SK-N-SH (cell line): Measurements from ENCODE around the gene BUB3. TPM values are rescaled to one million over a fixed set of nuclear protein-coding genes. Genes with fewer than 3 reads are reported as not detected.

Source experiments
- CTCF ChIA-PET: fragments of 300-600, 350-600 bp; formaldehyde crosslinking; extraction: SDS; loops from one replicate; lab custom pipeline; 2021; lab: Yijun Ruan, JAX
- POLR2A ChIA-PET: fragments of 350-600 bp; sonication (Branson Sonifier 250); formaldehyde crosslinking; extraction: SDS; loops from one replicate; lab custom pipeline; 2020; ENCODE audit warnings: antibody characterized with exemption, inconsistent platforms; lab: Yijun Ruan, JAX
- DNase-seq: peaks from one replicate; pipeline ENCODE4 v3.0.0; 2012
- H2AFZ ChIP-seq: fragments of 200-600 bp; sonication (generic); 2 replicates; pipeline ENCODE4 v1.8.1; 2016; ENCODE audit warnings: antibody characterized with exemption, mild to moderate bottlenecking, low read depth
- H3F3A ChIP-seq: fragments of 200-600 bp; sonication (generic); replicated peaks from 2 replicates; pipeline ENCODE3; 2016; ENCODE audit warnings: antibody characterized with exemption, mild to moderate bottlenecking; ENCODE audit not compliant: insufficient read depth
- H3K27ac ChIP-seq, 2 experiments: fragments of 200-500 bp in 1 of 2; fragments of 200-600 bp in 1 of 2; sonication (Bioruptor generic) in 1 of 2; sonication (generic), shearing (Covaris generic) in 1 of 2; 2 replicates each; pipeline versions ENCODE4 v1.5.1 to v1.6.1; 2014 to 2016; ENCODE audit warnings: low read depth in 2 of 2, inconsistent platforms in 1 of 2, low read length in 1 of 2, mild to moderate bottlenecking in 1 of 2, mixed read lengths in 1 of 2
- H3K27me3 ChIP-seq: fragments of 200-600 bp; sonication (generic), shearing (Covaris generic); 2 replicates; pipeline ENCODE4 v1.6.1; 2016; ENCODE audit warnings: mixed run types; ENCODE audit not compliant: insufficient read depth
- H3K36me3 ChIP-seq, 2 experiments: fragments of 200-500 bp in 1 of 2; fragments of 200-600 bp in 1 of 2; sonication (Bioruptor generic) in 1 of 2; sonication (generic) in 1 of 2; replicated peaks in 1 of 2; 2 replicates each; pipeline versions ENCODE3 to v1.5.1; 2014 to 2016; ENCODE audit warnings: low read length in 1 of 2, mild to moderate bottlenecking in 1 of 2; ENCODE audit not compliant: insufficient read depth in 2 of 2, control insufficient read depth in 1 of 2
- H3K4me1 ChIP-seq, 2 experiments: fragments of 200-500 bp in 1 of 2; fragments of 200-600 bp in 1 of 2; sonication (Bioruptor generic) in 1 of 2; sonication (generic), shearing (Covaris generic) in 1 of 2; 2 replicates each; pipeline versions ENCODE4 v1.5.1 to v1.6.1; 2014 to 2016; ENCODE audit warnings: low read depth in 1 of 2, low read length in 1 of 2, mixed run types in 1 of 2; ENCODE audit not compliant: insufficient read depth in 2 of 2, control insufficient read depth in 1 of 2
- H3K4me2 ChIP-seq: fragments of 200-600 bp; sonication (generic), shearing (Covaris generic); 2 replicates; pipeline ENCODE4 v1.6.1; 2017; ENCODE audit warnings: mixed run types
- H3K4me3 ChIP-seq, 2 experiments: fragments of 200-500 bp in 1 of 2; fragments of 200-600 bp in 1 of 2; sonication (Bioruptor generic) in 1 of 2; sonication (generic), shearing (Covaris generic) in 1 of 2; 2 replicates each; pipeline versions ENCODE4 v1.5.1 to v1.8.1; 2014 to 2016; ENCODE audit warnings: low read depth in 2 of 2, inconsistent platforms in 1 of 2, low read length in 1 of 2, mild to moderate bottlenecking in 1 of 2, mixed read lengths in 1 of 2, moderate library complexity in 1 of 2
- H3K79me2 ChIP-seq: fragments of 200-600 bp; sonication (generic); 2 replicates; pipeline ENCODE4 v1.8.1; 2017; ENCODE audit warnings: mild to moderate bottlenecking; ENCODE audit not compliant: insufficient read depth
- H3K9ac ChIP-seq: fragments of 200-600 bp; sonication (generic); 2 replicates; pipeline ENCODE4 v1.6.1; 2017; ENCODE audit warnings: mixed run types
- H3K9me2 ChIP-seq: fragments of 200-600 bp; sonication (generic); 2 replicates; pipeline ENCODE4 v1.6.1; 2017; ENCODE audit warnings: mixed run types
- H3K9me3 ChIP-seq: fragments of 200-600 bp; sonication (generic); 2 replicates; pipeline ENCODE4 v1.6.1; 2017; ENCODE audit warnings: mixed run types, mild to moderate bottlenecking, moderate library complexity
- H4K20me1 ChIP-seq: fragments of 200-600 bp; sonication (generic); 2 replicates; pipeline ENCODE4 v1.6.1; 2017; ENCODE audit warnings: mild to moderate bottlenecking, mixed run types; ENCODE audit not compliant: insufficient read depth
- EP300 ChIP-seq, 2 experiments: IDR thresholded peaks; 2 replicates each; pipeline versions ENCODE4 v1.4.0 to v1.6.1; 2012; ENCODE audit warnings: borderline replicate concordance in 1 of 2, low read depth in 1 of 2, low read length in 1 of 2
- FOXJ3 ChIP-seq: sonication (generic); formaldehyde crosslinking; IDR thresholded peaks from 2 replicates; pipeline ENCODE4 v1.5.1; 2020; ENCODE audit warnings: mild to moderate bottlenecking, missing genetic modification reagents
- FOXM1 ChIP-seq: IDR thresholded peaks from 2 replicates; pipeline ENCODE4 v1.4.0; 2012; ENCODE audit warnings: low read depth, mild to moderate bottlenecking
- JUND ChIP-seq: IDR thresholded peaks from 2 replicates; pipeline ENCODE4 v1.4.0; 2012
- NRF1 ChIP-seq: IDR thresholded peaks from 2 replicates; pipeline ENCODE4 v1.6.1; 2012; ENCODE audit warnings: low read depth, mild to moderate bottlenecking, low read length
- RAD21 ChIP-seq: IDR thresholded peaks from 2 replicates; pipeline ENCODE4 v1.6.1; 2012; ENCODE audit warnings: mild to moderate bottlenecking, low read length
- RXRA ChIP-seq: IDR thresholded peaks from 2 replicates; pipeline ENCODE4 v1.4.0; 2012; ENCODE audit warnings: low read depth, mild to moderate bottlenecking, borderline replicate concordance
- SIN3A ChIP-seq: IDR thresholded peaks from 2 replicates; pipeline ENCODE4 v1.6.1; 2012; ENCODE audit warnings: low read depth, mild to moderate bottlenecking, low read length, moderate library complexity, borderline replicate concordance
- TCF12 ChIP-seq: IDR thresholded peaks from 2 replicates; pipeline ENCODE4 v1.4.0; 2012
- TEAD4 ChIP-seq: IDR thresholded peaks from 2 replicates; pipeline ENCODE4 v1.4.0; 2012; ENCODE audit warnings: mild to moderate bottlenecking, borderline replicate concordance; ENCODE audit not compliant: insufficient read depth
- WGBS: methylation state at CpG from one replicate; pipeline ENCODE4 v1.1.6; 2017; ENCODE audit warnings: low lambda C conversion rate; 5-methylcytosine and 5-hydroxymethylcytosine counted together
- polyA plus RNA-seq, 3 experiments: library from polyadenylated mRNA; depleted of rRNA; stranded (reverse); fragments of >200 nt; gene quantifications; 2 replicates each; pipeline ENCODE4 v1.2.3, GENCODE V29; 2012
- TF ChIP-seq, protein P1 (sequence below): fragments of 150-350 bp; IDR thresholded peaks from 2 replicates; pipeline ENCODE4 v1.6.1; 2017; ENCODE audit warnings: antibody characterized with exemption, low read length, low read depth, borderline replicate concordance

BUB3 gene
- polyA plus RNA-seq, 1 of the 3 experiments (the other 2 are of a cell fraction) = 202 TPM

DNA sequence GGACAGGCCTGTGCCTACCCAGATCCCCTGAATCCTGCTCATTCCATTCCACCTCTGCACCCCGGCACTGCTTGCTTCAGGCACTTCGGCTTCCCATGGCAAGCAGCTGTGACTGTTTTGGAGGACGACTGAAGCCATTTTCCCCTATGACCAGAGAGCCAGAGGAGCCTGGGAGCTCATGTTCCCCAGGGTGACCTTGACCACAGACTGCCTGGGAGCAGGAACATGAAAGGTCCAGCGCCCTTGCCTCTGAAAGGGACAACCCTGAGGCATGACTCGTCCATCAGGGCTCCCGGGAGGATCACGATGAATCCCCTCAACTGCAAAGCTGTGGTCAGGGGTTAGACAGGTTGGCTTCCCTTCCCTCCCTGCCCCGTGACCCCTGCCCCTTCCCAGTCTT lies 35.1 kb upstream of the BUB3 start:
- CTCF ChIA-PET = interaction anchor here (0.9 to 1.4 kb wide), 2 partner anchors 13 to 262 kb away, joined by 3 to 5 read pairs; no protein-coding TSS in a partner anchor
- Histone ChIP-seq H3K9me3 (no peaks in the 10 kb centered on the region), H3K79me2 (no peaks in the 10 kb centered on the region), H3F3A (no peaks in the 10 kb centered on the region), H3K27me3 (peaks cover 4% of the 10 kb centered on the region; the same call in 1 of the 2 replicates), H3K9ac (no peak overlapping the region), H3K4me1 (no peaks in the 10 kb centered on the region), H3K36me3 (no peaks in the 10 kb centered on the region), H3K27ac (no peak overlapping the region), H2AFZ (no peak overlapping the region), H4K20me1 (no peaks in the 10 kb centered on the region), H3K4me3 (no peak overlapping the region), H3K9me2 (no peaks in the 10 kb centered on the region), H3K4me2 (no peak overlapping the region)
- POLR2A ChIA-PET = no interaction called here
- no peak for DNase-seq
- TF ChIP-seq, protein P1, sequence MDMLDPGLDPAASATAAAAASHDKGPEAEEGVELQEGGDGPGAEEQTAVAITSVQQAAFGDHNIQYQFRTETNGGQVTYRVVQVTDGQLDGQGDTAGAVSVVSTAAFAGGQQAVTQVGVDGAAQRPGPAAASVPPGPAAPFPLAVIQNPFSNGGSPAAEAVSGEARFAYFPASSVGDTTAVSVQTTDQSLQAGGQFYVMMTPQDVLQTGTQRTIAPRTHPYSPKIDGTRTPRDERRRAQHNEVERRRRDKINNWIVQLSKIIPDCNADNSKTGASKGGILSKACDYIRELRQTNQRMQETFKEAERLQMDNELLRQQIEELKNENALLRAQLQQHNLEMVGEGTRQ = no peak
- no peak for TF ChIP-seq RXRA
- no peak for TF ChIP-seq SIN3A
- TF ChIP-seq FOXM1 = no peak
- 42% methylated on average over 6 of the region's 8 CpGs for WGBS

DNA sequence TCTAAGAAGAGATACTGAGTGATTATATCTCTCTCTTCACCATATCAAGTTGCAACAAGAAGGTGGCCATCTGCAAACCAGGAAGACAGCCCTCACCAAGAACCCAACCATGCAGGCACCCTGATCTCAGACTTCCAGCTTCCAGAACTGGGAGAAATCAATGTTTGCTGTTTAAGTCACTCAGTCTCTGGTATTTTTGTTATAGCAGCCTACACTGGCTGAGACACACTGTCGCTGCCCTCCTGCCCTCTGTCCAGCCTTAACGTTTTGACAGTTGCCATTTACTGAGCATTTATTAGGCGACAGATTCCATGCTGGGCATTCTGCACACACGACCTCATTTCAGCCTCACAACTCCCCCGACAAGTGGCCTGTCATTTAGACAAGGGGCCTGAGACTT lies 28.0 kb upstream of the BUB3 start:
- peaks cover 3% of the 10 kb centered on the region; the same call in 1 of the 2 replicates for H3K27me3 ChIP-seq
- H4K20me1 ChIP-seq = no peaks in the 10 kb centered on the region
- POLR2A ChIA-PET = no interaction called here
- H3K9me3 ChIP-seq = no peaks in the 10 kb centered on the region
- H3K9ac ChIP-seq = no peak overlapping the region
- CTCF ChIA-PET = interaction anchor here (5.0 kb wide), 1 partner anchor 254 kb away, joined by 19 read pairs; no protein-coding TSS in a partner anchor
- H3F3A ChIP-seq = no peaks in the 10 kb centered on the region
- H2AFZ ChIP-seq = no peak overlapping the region
- WGBS = 11% methylated on average over 5 of the region's 5 CpGs
- TF ChIP-seq JUND (no peak), RAD21 (no peak), TEAD4 (no peak), EP300 (IDR thresholded peaks at IDR 0.05; ENCODE audit: borderline replicate concordance in 1 of 2, low read depth in 1 of 2, low read length in 1 of 2) (no peak), TCF12 (no peak), FOXM1 (no peak), NRF1 (no peak), FOXJ3 (CRISPR knock-in tag) (no peak)
- H3K9me2 ChIP-seq = no peaks in the 10 kb centered on the region
- no peak overlapping the region for H3K4me2 ChIP-seq
- no peak for DNase-seq
- H3K27ac ChIP-seq = no peak overlapping the region
- H3K4me3 ChIP-seq = no peak overlapping the region
- no peaks in the 10 kb centered on the region for H3K4me1 ChIP-seq
- H3K79me2 ChIP-seq = no peaks in the 10 kb centered on the region
- H3K36me3 ChIP-seq = no peaks in the 10 kb centered on the region
